ENCODE data around the gene C21orf58. TPM values are rescaled to one million over a fixed set of nuclear protein-coding genes. Genes with fewer than 3 reads are reported as not detected.

Gene C21orf58
- polyA plus RNA-seq, 1 of the 3 experiments (the other 2 are of a cell fraction) = 9.7 TPM

DNA sequence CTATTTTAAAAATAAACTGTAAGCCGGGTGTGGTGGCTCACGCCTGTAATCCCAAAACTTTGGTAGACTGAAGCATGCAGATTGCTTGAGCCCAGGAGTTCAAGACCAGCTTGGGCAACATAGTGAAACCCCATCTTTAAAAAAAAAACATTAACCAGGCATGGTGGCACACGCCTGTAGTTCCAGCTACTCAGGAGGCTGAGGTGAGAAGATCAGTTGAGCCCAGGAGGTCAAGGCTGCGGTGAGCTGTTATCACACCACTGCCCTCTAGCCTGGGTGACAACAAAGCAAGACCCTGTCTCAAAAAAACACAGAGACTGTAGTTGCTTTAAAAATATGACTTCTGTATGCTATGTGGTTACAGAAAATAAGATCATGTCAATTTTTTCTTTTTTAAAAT is 70.8 kb downstream of the C21orf58 start:
- WGBS (ENCODE audit: low lambda C conversion rate) = 95% methylated on average over 4 of the region's 4 CpGs
- CTCF ChIA-PET = interaction anchor here (1.6 kb wide), 1 partner anchor 109 kb away, joined by 3 read pairs; no protein-coding TSS in a partner anchor

More for the DNA sequence above, 70.8 kb downstream of the C21orf58 start:
- Histone ChIP-seq H3K4me1 (ENCODE audit: control insufficient read depth in 1 of 2, insufficient read depth in 2 of 2, low read depth in 1 of 2, low read length in 1 of 2) (no peaks in the 10 kb centered on the region; a peak in 1 of 4 replicates), H2AFZ (ENCODE audit: low read depth) (no peak overlapping the region), H3K4me3 (ENCODE audit: low read depth in 2 of 2, low read length in 1 of 2) (no peak overlapping the region), H3K4me2 (no peak overlapping the region), H3K9me3 (no peaks in the 10 kb centered on the region), H3K27ac (ENCODE audit: low read depth in 2 of 2, low read length in 1 of 2) (no peak overlapping the region), H3K36me3 (replicated peaks in 1 of 2; ENCODE audit: control insufficient read depth in 1 of 2, insufficient read depth in 2 of 2, low read length in 1 of 2) (peaks cover 70 to 71% of the 10 kb centered on the region in 2 experiments), H3K9me2 (no peaks in the 10 kb centered on the region), H4K20me1 (ENCODE audit: insufficient read depth) (no peaks in the 10 kb centered on the region), H3K79me2 (ENCODE audit: insufficient read depth) (no peaks in the 10 kb centered on the region), H3F3A (replicated peaks; ENCODE audit: insufficient read depth) (peaks cover 9% of the 10 kb centered on the region), H3K9ac (no peak overlapping the region), H3K27me3 (ENCODE audit: insufficient read depth) (no peaks in the 10 kb centered on the region)
- DNase-seq = no peak
- TF ChIP-seq SMC3 (IDR thresholded peaks at IDR 0.05; ENCODE audit: low read depth, low read length) = no peak
- no peak for TF ChIP-seq NFIC (IDR thresholded peaks at IDR 0.05; ENCODE audit: borderline replicate concordance)
- TF ChIP-seq, protein P1, sequence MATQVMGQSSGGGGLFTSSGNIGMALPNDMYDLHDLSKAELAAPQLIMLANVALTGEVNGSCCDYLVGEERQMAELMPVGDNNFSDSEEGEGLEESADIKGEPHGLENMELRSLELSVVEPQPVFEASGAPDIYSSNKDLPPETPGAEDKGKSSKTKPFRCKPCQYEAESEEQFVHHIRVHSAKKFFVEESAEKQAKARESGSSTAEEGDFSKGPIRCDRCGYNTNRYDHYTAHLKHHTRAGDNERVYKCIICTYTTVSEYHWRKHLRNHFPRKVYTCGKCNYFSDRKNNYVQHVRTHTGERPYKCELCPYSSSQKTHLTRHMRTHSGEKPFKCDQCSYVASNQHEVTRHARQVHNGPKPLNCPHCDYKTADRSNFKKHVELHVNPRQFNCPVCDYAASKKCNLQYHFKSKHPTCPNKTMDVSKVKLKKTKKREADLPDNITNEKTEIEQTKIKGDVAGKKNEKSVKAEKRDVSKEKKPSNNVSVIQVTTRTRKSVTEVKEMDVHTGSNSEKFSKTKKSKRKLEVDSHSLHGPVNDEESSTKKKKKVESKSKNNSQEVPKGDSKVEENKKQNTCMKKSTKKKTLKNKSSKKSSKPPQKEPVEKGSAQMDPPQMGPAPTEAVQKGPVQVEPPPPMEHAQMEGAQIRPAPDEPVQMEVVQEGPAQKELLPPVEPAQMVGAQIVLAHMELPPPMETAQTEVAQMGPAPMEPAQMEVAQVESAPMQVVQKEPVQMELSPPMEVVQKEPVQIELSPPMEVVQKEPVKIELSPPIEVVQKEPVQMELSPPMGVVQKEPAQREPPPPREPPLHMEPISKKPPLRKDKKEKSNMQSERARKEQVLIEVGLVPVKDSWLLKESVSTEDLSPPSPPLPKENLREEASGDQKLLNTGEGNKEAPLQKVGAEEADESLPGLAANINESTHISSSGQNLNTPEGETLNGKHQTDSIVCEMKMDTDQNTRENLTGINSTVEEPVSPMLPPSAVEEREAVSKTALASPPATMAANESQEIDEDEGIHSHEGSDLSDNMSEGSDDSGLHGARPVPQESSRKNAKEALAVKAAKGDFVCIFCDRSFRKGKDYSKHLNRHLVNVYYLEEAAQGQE (IDR thresholded peaks at IDR 0.05; ENCODE audit: low read depth, low read length) = no peak
- no peak for TF ChIP-seq NRF1 (IDR thresholded peaks at IDR 0.05; ENCODE audit: low read depth, low read length)
- no peak for TF ChIP-seq RXRA (IDR thresholded peaks at IDR 0.05; ENCODE audit: borderline replicate concordance, low read depth)
- no peak for TF ChIP-seq GATA2 (CRISPR knock-in tag; IDR thresholded peaks at IDR 0.05)
- TF ChIP-seq GABPA (IDR thresholded peaks at IDR 0.05; ENCODE audit: low read depth) = no peak
- no peak for TF ChIP-seq FOXJ3 (CRISPR knock-in tag; IDR thresholded peaks at IDR 0.05)
- TF ChIP-seq ELF1 (IDR thresholded peaks at IDR 0.05) = no peak
- no peak for TF ChIP-seq RFX5 (IDR thresholded peaks at IDR 0.05; ENCODE audit: low read length)
- no peak for TF ChIP-seq MEF2A (IDR thresholded peaks at IDR 0.05; ENCODE audit: borderline replicate concordance, low read depth)
- TF ChIP-seq, protein P2, sequence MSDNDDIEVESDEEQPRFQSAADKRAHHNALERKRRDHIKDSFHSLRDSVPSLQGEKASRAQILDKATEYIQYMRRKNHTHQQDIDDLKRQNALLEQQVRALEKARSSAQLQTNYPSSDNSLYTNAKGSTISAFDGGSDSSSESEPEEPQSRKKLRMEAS (IDR thresholded peaks at IDR 0.05; ENCODE audit: low read depth) = no peak
- TF ChIP-seq EZH2phosphoT487 (IDR thresholded peaks at IDR 0.05; ENCODE audit: borderline replicate concordance, low read depth) = no peak
- no peak for TF ChIP-seq JUND (IDR thresholded peaks at IDR 0.05)
- no peak for TF ChIP-seq EP300 (IDR thresholded peaks at IDR 0.05; ENCODE audit: borderline replicate concordance in 1 of 2, low read depth in 1 of 2, low read length in 1 of 2)
- TF ChIP-seq TEAD4 (IDR thresholded peaks at IDR 0.05; ENCODE audit: borderline replicate concordance, insufficient read depth) = no peak
- TF ChIP-seq POLR2AphosphoS5 (IDR thresholded peaks at IDR 0.05; ENCODE audit: low read depth, low read length) = no peak
- POLR2A ChIA-PET = no interaction called here

Other genes with a start within 250 kb of the C21orf58 start
- gene COL6A2, start 225.8 kb downstream of the C21orf58 start, polyA plus RNA-seq (2012; rRNA removed) = 66.6 and 108 TPM in 2 replicates
- gene FTCD, start 168.3 kb downstream of the C21orf58 start, polyA plus RNA-seq (2012; rRNA removed) = 0.33 and 0.37 TPM in 2 replicates
- gene SPATC1L, start 139.4 kb downstream of the C21orf58 start, polyA plus RNA-seq (2012; rRNA removed) = 4.8 and 8.3 TPM in 2 replicates
- gene LSS, start 95.1 kb downstream of the C21orf58 start, polyA plus RNA-seq (2012; rRNA removed) = 38.7 and 41.8 TPM in 2 replicates
- 42.9 and 46.9 TPM in 2 replicates for gene MCM3AP, start 38.3 kb downstream of the C21orf58 start, polyA plus RNA-seq (2012; rRNA removed)
- gene YBEY, start 37.5 kb downstream of the C21orf58 start, polyA plus RNA-seq (2012; rRNA removed) = 44.5 and 47.5 TPM in 2 replicates
- gene PCNT, start 286 bp upstream of the C21orf58 start, polyA plus RNA-seq (2012; rRNA removed) = 15.2 and 15.7 TPM in 2 replicates
- gene DIP2A, start 135.0 kb upstream of the C21orf58 start, polyA plus RNA-seq (2012; rRNA removed) = 26.9 and 33.1 TPM in 2 replicates